A673 (cell line): ENCODE data around the gene SVOP. TPM values are rescaled to one million over a fixed set of nuclear protein-coding genes. Genes with fewer than 3 reads are reported as not detected.
"Not testable (repeated sequence)": the region's sequence is repeated elsewhere in the genome, so short reads cannot be mapped to it uniquely, and the experiment has no call there.

Experiments
- BruUV-seq: library from RNA; stranded (reverse); fragments of 400-500 nt; replicated peaks from 2 replicates; lab custom pipeline; 2021; lab: Mats Ljungman, UMichigan
- CTCF ChIA-PET: fragments of 300-600 bp; sonication (Branson Sonifier 250); formaldehyde crosslinking; loops from one replicate; lab custom pipeline; 2022; ENCODE audit warnings: antibody characterized with exemption; lab: Charles Lee
- POLR2A ChIA-PET: fragments of 300-600 bp; sonication (Branson Sonifier 250); formaldehyde crosslinking; loops from one replicate; lab custom pipeline; 2022; ENCODE audit warnings: antibody characterized with exemption; ENCODE audit not compliant: low non-redundant PET; lab: Charles Lee
- DNase-seq: peaks from one replicate; pipeline ENCODE4 v3.0.0-alpha.2; 2015; ENCODE audit warnings: low spot score
- H3K27ac ChIP-seq: fragments of 200-600 bp; sonication (generic); 2 replicates; pipeline ENCODE4 v1.5.1; 2016; ENCODE audit warnings: mixed run types, low read depth, mild to moderate bottlenecking, mixed read lengths, antibody characterized with exemption, low read length; ENCODE audit not compliant: poor library complexity, severe bottlenecking
- H3K27me3 ChIP-seq: fragments of 200-600 bp; sonication (generic); replicated peaks from 2 replicates; pipeline ENCODE4 v1.6.1; 2017; ENCODE audit warnings: mixed run types, low read depth, mild to moderate bottlenecking, mixed read lengths, antibody characterized with exemption, low read length; ENCODE audit not compliant: insufficient read depth, poor library complexity
- H3K36me3 ChIP-seq: fragments of 200-600 bp; sonication (generic); 2 replicates; pipeline ENCODE4 v1.6.1; 2016; ENCODE audit warnings: mixed run types, mild to moderate bottlenecking, mixed read lengths, antibody characterized with exemption, low read length; ENCODE audit not compliant: insufficient read depth, poor library complexity, severe bottlenecking
- H3K4me1 ChIP-seq: fragments of 200-600 bp; sonication (generic); 2 replicates; pipeline ENCODE4 v1.6.1; 2017; ENCODE audit warnings: mixed run types, mild to moderate bottlenecking, mixed read lengths, antibody characterized with exemption, low read length; ENCODE audit not compliant: insufficient read depth, poor library complexity, severe bottlenecking
- H3K4me3 ChIP-seq: fragments of 200-600 bp; sonication (generic); 2 replicates; pipeline ENCODE4 v1.5.1; 2016; ENCODE audit warnings: low read depth, mixed run types, mild to moderate bottlenecking, mixed read lengths, low read length; ENCODE audit not compliant: poor library complexity, severe bottlenecking
- H3K9me3 ChIP-seq: fragments of 200-600 bp; sonication (generic); 2 replicates; pipeline ENCODE4 v1.6.1; 2016; ENCODE audit warnings: mixed run types, low read depth, mild to moderate bottlenecking, mixed read lengths, antibody characterized with exemption, low read length; ENCODE audit not compliant: poor library complexity, severe bottlenecking
- CTCF ChIP-seq: fragments of 300-800, 200-600 bp; sonication (generic); conservative IDR thresholded peaks from 2 replicates; pipeline ENCODE4 v1.5.1; 2017; ENCODE audit warnings: low read depth, mild to moderate bottlenecking, antibody characterized with exemption, low read length, moderate library complexity, mixed read lengths
- EZH2 ChIP-seq: fragments of 200-600 bp; sonication (generic); IDR thresholded peaks from 2 replicates; pipeline ENCODE4 v1.6.1; 2017; ENCODE audit warnings: borderline replicate concordance, low read depth, mild to moderate bottlenecking, mixed read lengths, antibody characterized with exemption, low read length; ENCODE audit not compliant: poor library complexity, severe bottlenecking
- intact Hi-C: fragments of 100-400 bp; cut with micrococcal nuclease; formaldehyde crosslinking; loops from one replicate; pipeline ENCODE4 v1.10.0; 2022; ENCODE audit not compliant: unreplicated experiment
- total RNA-seq: library from RNA; stranded (reverse); gene quantifications from 2 replicates; pipeline ENCODE4 v1.2.3, GENCODE V29; 2021

The SVOP gene
- total RNA-seq, 1 experiment from 2014 or later = not detected

GRCh38 chr12:108861878-108862587 lies 158.8 kb downstream of the SVOP start:
- no peak for DNase-seq
- POLR2A ChIA-PET = no interaction called here
- Histone ChIP-seq H3K36me3 (no peaks in the 10 kb centered on the region), H3K9me3 (no peaks in the 10 kb centered on the region), H3K4me3 (no peak overlapping the region), H3K4me1 (peaks cover 11% of the 10 kb centered on the region), H3K27me3 (no peaks in the 10 kb centered on the region), H3K27ac (no peak overlapping the region)
- TF ChIP-seq CTCF (no peak), EZH2 (no peak)
- BruUV-seq = no TSS peak
- CTCF ChIA-PET = interaction anchor here (0.6 to 0.7 kb wide), 2 partner anchors 53 to 89 kb away, joined by 4 to 5 read pairs; no protein-coding TSS in a partner anchor
- intact Hi-C loops = no loop called here

- no TSS peak for BruUV-seq
- TF ChIP-seq CTCF (no peak), EZH2 (no peak)
- H3K4me1 ChIP-seq = peaks cover 18% of the 10 kb centered on the region
- no peak overlapping the region for H3K4me3 ChIP-seq
- peak overlapping the region; percentile 72 for H3K27ac ChIP-seq
- ChIA-PET CTCF (interaction anchor here (0.7 kb wide), 1 partner anchor 24 kb away, joined by 9 read pairs; no protein-coding TSS in a partner anchor), POLR2A (no interaction called here)
- intact Hi-C loops = no loop called here
- H3K36me3 ChIP-seq = no peaks in the 10 kb centered on the region
- H3K9me3 ChIP-seq = no peaks in the 10 kb centered on the region
- no peak for DNase-seq
- H3K27me3 ChIP-seq = no peaks in the 10 kb centered on the region
Observed at GRCh38 chr12:108860443-108860842, 160.4 kb downstream of the SVOP start.

- H3K27me3 ChIP-seq = no peaks in the 10 kb centered on the region
- TF ChIP-seq CTCF (no peak), EZH2 (no peak)
- DNase-seq = no peak
- POLR2A ChIA-PET = interaction anchor here (0.6 to 0.7 kb wide), 2 partner anchors 11 to 297 kb away, joined by 4 to 7 read pairs; partner anchors contain the start of gene ISCU
- peaks cover 3% of the 10 kb centered on the region for H3K9me3 ChIP-seq
- no TSS peak for BruUV-seq
- intact Hi-C loops = loop anchor here (5.0 to 10.0 kb wide), 2 partner anchors 235 to 602 kb away; partner anchors contain the start of genes ALKBH2 and UNG
- H3K4me1 ChIP-seq = peaks cover 18% of the 10 kb centered on the region
- no peaks in the 10 kb centered on the region for H3K36me3 ChIP-seq
- CTCF ChIA-PET = no interaction called here
- H3K4me3 ChIP-seq = no peak overlapping the region
- H3K27ac ChIP-seq = peak overlapping the region; percentile 72
Observed at GRCh38 chr12:108859923-108860291, 161.0 kb downstream of the SVOP start.

GRCh38 chr12:108859141-108859922 lies 161.5 kb downstream of the SVOP start:
- CTCF ChIA-PET, H3K27me3 ChIP-seq, H3K36me3 ChIP-seq, H3K9me3 ChIP-seq, BruUV-seq: not testable (repeated sequence)
- peak overlapping the region; percentile 85 for H3K4me3 ChIP-seq
- peaks cover 18% of the 10 kb centered on the region for H3K4me1 ChIP-seq
- peak; percentile 85 for DNase-seq
- POLR2A ChIA-PET = interaction anchor here (0.6 to 0.7 kb wide), 3 partner anchors 11 to 297 kb away, joined by 3 to 7 read pairs (median 4); partner anchors contain the start of gene ISCU
- peak overlapping the region; percentile 82 for H3K27ac ChIP-seq
- intact Hi-C loops = loop anchor here (5.0 to 10.0 kb wide), 2 partner anchors 235 to 603 kb away; partner anchors contain the start of genes ALKBH2 and UNG
